SK-N-SH (cell line): ENCODE data around the gene FRMPD4. TPM values are rescaled to one million over a fixed set of nuclear protein-coding genes. Genes with fewer than 3 reads are reported as not detected.
A peak's percentile ranks its signal among the peaks of the same experiment; 100 is the strongest.

Source experiments
- CTCF ChIA-PET: fragments of 300-600, 350-600 bp; formaldehyde crosslinking; extraction: SDS; loops from one replicate; lab custom pipeline; 2021; lab: Yijun Ruan, JAX
- POLR2A ChIA-PET: fragments of 350-600 bp; sonication (Branson Sonifier 250); formaldehyde crosslinking; extraction: SDS; loops from one replicate; lab custom pipeline; 2020; ENCODE audit warnings: antibody characterized with exemption, inconsistent platforms; lab: Yijun Ruan, JAX
- DNase-seq: peaks from one replicate; pipeline ENCODE4 v3.0.0; 2012
- H2AFZ ChIP-seq: fragments of 200-600 bp; sonication (generic); 2 replicates; pipeline ENCODE4 v1.8.1; 2016; ENCODE audit warnings: antibody characterized with exemption, mild to moderate bottlenecking, low read depth
- H3F3A ChIP-seq: fragments of 200-600 bp; sonication (generic); replicated peaks from 2 replicates; pipeline ENCODE3; 2016; ENCODE audit warnings: antibody characterized with exemption, mild to moderate bottlenecking; ENCODE audit not compliant: insufficient read depth
- H3K27ac ChIP-seq, 2 experiments: fragments of 200-500 bp in 1 of 2; fragments of 200-600 bp in 1 of 2; sonication (Bioruptor generic) in 1 of 2; sonication (generic), shearing (Covaris generic) in 1 of 2; 2 replicates each; pipeline versions ENCODE4 v1.5.1 to v1.6.1; 2014 to 2016; ENCODE audit warnings: low read depth in 2 of 2, inconsistent platforms in 1 of 2, low read length in 1 of 2, mild to moderate bottlenecking in 1 of 2, mixed read lengths in 1 of 2
- H3K27me3 ChIP-seq: fragments of 200-600 bp; sonication (generic), shearing (Covaris generic); 2 replicates; pipeline ENCODE4 v1.6.1; 2016; ENCODE audit warnings: mixed run types; ENCODE audit not compliant: insufficient read depth
- H3K36me3 ChIP-seq, 2 experiments: fragments of 200-500 bp in 1 of 2; fragments of 200-600 bp in 1 of 2; sonication (Bioruptor generic) in 1 of 2; sonication (generic) in 1 of 2; replicated peaks in 1 of 2; 2 replicates each; pipeline versions ENCODE3 to v1.5.1; 2014 to 2016; ENCODE audit warnings: low read length in 1 of 2, mild to moderate bottlenecking in 1 of 2; ENCODE audit not compliant: insufficient read depth in 2 of 2, control insufficient read depth in 1 of 2
- H3K4me1 ChIP-seq, 2 experiments: fragments of 200-500 bp in 1 of 2; fragments of 200-600 bp in 1 of 2; sonication (Bioruptor generic) in 1 of 2; sonication (generic), shearing (Covaris generic) in 1 of 2; 2 replicates each; pipeline versions ENCODE4 v1.5.1 to v1.6.1; 2014 to 2016; ENCODE audit warnings: low read depth in 1 of 2, low read length in 1 of 2, mixed run types in 1 of 2; ENCODE audit not compliant: insufficient read depth in 2 of 2, control insufficient read depth in 1 of 2
- H3K4me2 ChIP-seq: fragments of 200-600 bp; sonication (generic), shearing (Covaris generic); 2 replicates; pipeline ENCODE4 v1.6.1; 2017; ENCODE audit warnings: mixed run types
- H3K4me3 ChIP-seq, 2 experiments: fragments of 200-500 bp in 1 of 2; fragments of 200-600 bp in 1 of 2; sonication (Bioruptor generic) in 1 of 2; sonication (generic), shearing (Covaris generic) in 1 of 2; 2 replicates each; pipeline versions ENCODE4 v1.5.1 to v1.8.1; 2014 to 2016; ENCODE audit warnings: low read depth in 2 of 2, inconsistent platforms in 1 of 2, low read length in 1 of 2, mild to moderate bottlenecking in 1 of 2, mixed read lengths in 1 of 2, moderate library complexity in 1 of 2
- H3K79me2 ChIP-seq: fragments of 200-600 bp; sonication (generic); 2 replicates; pipeline ENCODE4 v1.8.1; 2017; ENCODE audit warnings: mild to moderate bottlenecking; ENCODE audit not compliant: insufficient read depth
- H3K9ac ChIP-seq: fragments of 200-600 bp; sonication (generic); 2 replicates; pipeline ENCODE4 v1.6.1; 2017; ENCODE audit warnings: mixed run types
- H3K9me2 ChIP-seq: fragments of 200-600 bp; sonication (generic); 2 replicates; pipeline ENCODE4 v1.6.1; 2017; ENCODE audit warnings: mixed run types
- H3K9me3 ChIP-seq: fragments of 200-600 bp; sonication (generic); 2 replicates; pipeline ENCODE4 v1.6.1; 2017; ENCODE audit warnings: mixed run types, mild to moderate bottlenecking, moderate library complexity
- H4K20me1 ChIP-seq: fragments of 200-600 bp; sonication (generic); 2 replicates; pipeline ENCODE4 v1.6.1; 2017; ENCODE audit warnings: mild to moderate bottlenecking, mixed run types; ENCODE audit not compliant: insufficient read depth
- EP300 ChIP-seq, 2 experiments: IDR thresholded peaks; 2 replicates each; pipeline versions ENCODE4 v1.4.0 to v1.6.1; 2012; ENCODE audit warnings: borderline replicate concordance in 1 of 2, low read depth in 1 of 2, low read length in 1 of 2
- EZH2phosphoT487 ChIP-seq: fragments of 200-600 bp; sonication (generic); IDR thresholded peaks from 2 replicates; pipeline ENCODE4 v1.6.1; 2017; ENCODE audit warnings: low read depth, mixed run types, mild to moderate bottlenecking, antibody characterized with exemption, moderate library complexity, borderline replicate concordance
- FOSL2 ChIP-seq: IDR thresholded peaks from 2 replicates; pipeline ENCODE4 v1.4.0; 2012; ENCODE audit warnings: low read depth, mild to moderate bottlenecking, moderate library complexity, borderline replicate concordance
- FOXM1 ChIP-seq: IDR thresholded peaks from 2 replicates; pipeline ENCODE4 v1.4.0; 2012; ENCODE audit warnings: low read depth, mild to moderate bottlenecking
- GATA2 ChIP-seq: sonication (generic); formaldehyde crosslinking; IDR thresholded peaks from 2 replicates; pipeline ENCODE4 v1.5.0; 2020; ENCODE audit warnings: mild to moderate bottlenecking, missing genetic modification reagents
- MXI1 ChIP-seq: IDR thresholded peaks from 2 replicates; pipeline ENCODE4 v1.6.1; 2012; ENCODE audit warnings: mild to moderate bottlenecking, low read depth, low read length, improper control_type of control experiment
- PBX3 ChIP-seq: IDR thresholded peaks from 2 replicates; pipeline ENCODE4; 2012
- POLR2AphosphoS5 ChIP-seq: IDR thresholded peaks from 2 replicates; pipeline ENCODE4 v1.6.1; 2012; ENCODE audit warnings: low read depth, low read length
- YY1 ChIP-seq: IDR thresholded peaks from 2 replicates; pipeline ENCODE4 v1.4.0; 2012; ENCODE audit warnings: low read depth, mild to moderate bottlenecking
- WGBS: methylation state at CpG from one replicate; pipeline ENCODE4 v1.1.6; 2017; ENCODE audit warnings: low lambda C conversion rate; 5-methylcytosine and 5-hydroxymethylcytosine counted together
- polyA plus RNA-seq, 3 experiments: library from polyadenylated mRNA; depleted of rRNA; stranded (reverse); fragments of >200 nt; gene quantifications; 2 replicates each; pipeline ENCODE4 v1.2.3, GENCODE V29; 2012
- TF ChIP-seq, protein P1 (sequence below): fragments of 200-600 bp; sonication (generic); IDR thresholded peaks from 2 replicates; pipeline ENCODE4 v1.6.1; 2017; ENCODE audit warnings: antibody characterized with exemption, mild to moderate bottlenecking, moderate library complexity
- TF ChIP-seq, protein P2 (sequence below): IDR thresholded peaks from 2 replicates; pipeline ENCODE4 v1.6.1; 2012; ENCODE audit warnings: mild to moderate bottlenecking, low read depth, low read length, moderate library complexity

The FRMPD4 gene
- polyA plus RNA-seq, 1 of the 3 experiments (the other 2 are of a cell fraction): not detected

- POLR2A ChIA-PET: no interaction called here
- Histone ChIP-seq H3K36me3 (no peaks in the 10 kb centered on the region), H3F3A (no peaks in the 10 kb centered on the region), H3K9ac (no peak overlapping the region), H3K9me2 (no peaks in the 10 kb centered on the region), H3K79me2 (no peaks in the 10 kb centered on the region), H3K4me3 (no peak overlapping the region), H3K4me2 (no peak overlapping the region), H3K4me1 (no peaks in the 10 kb centered on the region), H3K27ac (no peak overlapping the region), H2AFZ (no peak overlapping the region), H3K27me3 (no peaks in the 10 kb centered on the region), H3K9me3 (no peaks in the 10 kb centered on the region), H4K20me1 (no peaks in the 10 kb centered on the region)
- CTCF ChIA-PET: no interaction called here
- no peak for DNase-seq
- WGBS: 5% methylated on average over 8 of the region's 8 CpGs
- TF ChIP-seq MXI1 (no peak), POLR2AphosphoS5 (no peak), FOSL2 (no peak), GATA2 (no peak), EZH2phosphoT487 (no peak), EP300 (IDR thresholded peaks at IDR 0.05; ENCODE audit: borderline replicate concordance in 1 of 2, low read depth in 1 of 2, low read length in 1 of 2) (no peak)
- TF ChIP-seq, protein P1, sequence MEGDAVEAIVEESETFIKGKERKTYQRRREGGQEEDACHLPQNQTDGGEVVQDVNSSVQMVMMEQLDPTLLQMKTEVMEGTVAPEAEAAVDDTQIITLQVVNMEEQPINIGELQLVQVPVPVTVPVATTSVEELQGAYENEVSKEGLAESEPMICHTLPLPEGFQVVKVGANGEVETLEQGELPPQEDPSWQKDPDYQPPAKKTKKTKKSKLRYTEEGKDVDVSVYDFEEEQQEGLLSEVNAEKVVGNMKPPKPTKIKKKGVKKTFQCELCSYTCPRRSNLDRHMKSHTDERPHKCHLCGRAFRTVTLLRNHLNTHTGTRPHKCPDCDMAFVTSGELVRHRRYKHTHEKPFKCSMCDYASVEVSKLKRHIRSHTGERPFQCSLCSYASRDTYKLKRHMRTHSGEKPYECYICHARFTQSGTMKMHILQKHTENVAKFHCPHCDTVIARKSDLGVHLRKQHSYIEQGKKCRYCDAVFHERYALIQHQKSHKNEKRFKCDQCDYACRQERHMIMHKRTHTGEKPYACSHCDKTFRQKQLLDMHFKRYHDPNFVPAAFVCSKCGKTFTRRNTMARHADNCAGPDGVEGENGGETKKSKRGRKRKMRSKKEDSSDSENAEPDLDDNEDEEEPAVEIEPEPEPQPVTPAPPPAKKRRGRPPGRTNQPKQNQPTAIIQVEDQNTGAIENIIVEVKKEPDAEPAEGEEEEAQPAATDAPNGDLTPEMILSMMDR: 0 out of 2 replicates have a peak, but pooled peaks have one; percentile 8
Measured at GRCh38 chrX:12349201-12349600, 210.9 kb downstream of the FRMPD4 start.

- WGBS: 11% methylated on average over 5 of the region's 5 CpGs
- ChIA-PET CTCF (no interaction called here), POLR2A (no interaction called here)
- no peaks in the 10 kb centered on the region for H3K27me3 ChIP-seq
- H3K4me1 ChIP-seq: no peaks in the 10 kb centered on the region
- no peaks in the 10 kb centered on the region for H3F3A ChIP-seq
- TF ChIP-seq FOXM1: no peak
- no peak for TF ChIP-seq YY1
- TF ChIP-seq PBX3: no peak
- TF ChIP-seq, protein P2, sequence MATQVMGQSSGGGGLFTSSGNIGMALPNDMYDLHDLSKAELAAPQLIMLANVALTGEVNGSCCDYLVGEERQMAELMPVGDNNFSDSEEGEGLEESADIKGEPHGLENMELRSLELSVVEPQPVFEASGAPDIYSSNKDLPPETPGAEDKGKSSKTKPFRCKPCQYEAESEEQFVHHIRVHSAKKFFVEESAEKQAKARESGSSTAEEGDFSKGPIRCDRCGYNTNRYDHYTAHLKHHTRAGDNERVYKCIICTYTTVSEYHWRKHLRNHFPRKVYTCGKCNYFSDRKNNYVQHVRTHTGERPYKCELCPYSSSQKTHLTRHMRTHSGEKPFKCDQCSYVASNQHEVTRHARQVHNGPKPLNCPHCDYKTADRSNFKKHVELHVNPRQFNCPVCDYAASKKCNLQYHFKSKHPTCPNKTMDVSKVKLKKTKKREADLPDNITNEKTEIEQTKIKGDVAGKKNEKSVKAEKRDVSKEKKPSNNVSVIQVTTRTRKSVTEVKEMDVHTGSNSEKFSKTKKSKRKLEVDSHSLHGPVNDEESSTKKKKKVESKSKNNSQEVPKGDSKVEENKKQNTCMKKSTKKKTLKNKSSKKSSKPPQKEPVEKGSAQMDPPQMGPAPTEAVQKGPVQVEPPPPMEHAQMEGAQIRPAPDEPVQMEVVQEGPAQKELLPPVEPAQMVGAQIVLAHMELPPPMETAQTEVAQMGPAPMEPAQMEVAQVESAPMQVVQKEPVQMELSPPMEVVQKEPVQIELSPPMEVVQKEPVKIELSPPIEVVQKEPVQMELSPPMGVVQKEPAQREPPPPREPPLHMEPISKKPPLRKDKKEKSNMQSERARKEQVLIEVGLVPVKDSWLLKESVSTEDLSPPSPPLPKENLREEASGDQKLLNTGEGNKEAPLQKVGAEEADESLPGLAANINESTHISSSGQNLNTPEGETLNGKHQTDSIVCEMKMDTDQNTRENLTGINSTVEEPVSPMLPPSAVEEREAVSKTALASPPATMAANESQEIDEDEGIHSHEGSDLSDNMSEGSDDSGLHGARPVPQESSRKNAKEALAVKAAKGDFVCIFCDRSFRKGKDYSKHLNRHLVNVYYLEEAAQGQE: peak; percentile 85
- no peaks in the 10 kb centered on the region for H4K20me1 ChIP-seq
- H3K9me2 ChIP-seq: no peaks in the 10 kb centered on the region
- no peak overlapping the region for H3K9ac ChIP-seq
- no peak for DNase-seq
- H3K4me2 ChIP-seq: no peak overlapping the region
- H3K9me3 ChIP-seq: no peaks in the 10 kb centered on the region
- H3K79me2 ChIP-seq: no peaks in the 10 kb centered on the region
- H2AFZ ChIP-seq: no peak overlapping the region
- H3K36me3 ChIP-seq: no peaks in the 10 kb centered on the region
- no peak overlapping the region for H3K4me3 ChIP-seq
- H3K27ac ChIP-seq: no peak overlapping the region
Measured at GRCh38 chrX:12352922-12353321, 214.6 kb downstream of the FRMPD4 start.
